Ureter (tissue), 1 donor: ENCODE measurements around the gene CBX6. TPM values are rescaled to one million over a fixed set of nuclear protein-coding genes. Genes with fewer than 3 reads are reported as not detected.
"Not testable (repeated sequence)": the region's sequence is repeated elsewhere in the genome, so short reads cannot be mapped to it uniquely, and the experiment has no call there.

Experiments used
- DNase-seq: peaks from one replicate; pipeline ENCODE4 v3.0.0-alpha.2; 2020; ENCODE audit warnings: low spot score
- total RNA-seq: library from RNA; stranded (reverse); gene quantifications from one replicate; pipeline ENCODE4 v1.2.4, GENCODE V29; 2023
- donor health status: DM: yes; HTN: yes; CAD: no.

The CBX6 gene
- total RNA-seq, result 93.8 TPM

DNA sequence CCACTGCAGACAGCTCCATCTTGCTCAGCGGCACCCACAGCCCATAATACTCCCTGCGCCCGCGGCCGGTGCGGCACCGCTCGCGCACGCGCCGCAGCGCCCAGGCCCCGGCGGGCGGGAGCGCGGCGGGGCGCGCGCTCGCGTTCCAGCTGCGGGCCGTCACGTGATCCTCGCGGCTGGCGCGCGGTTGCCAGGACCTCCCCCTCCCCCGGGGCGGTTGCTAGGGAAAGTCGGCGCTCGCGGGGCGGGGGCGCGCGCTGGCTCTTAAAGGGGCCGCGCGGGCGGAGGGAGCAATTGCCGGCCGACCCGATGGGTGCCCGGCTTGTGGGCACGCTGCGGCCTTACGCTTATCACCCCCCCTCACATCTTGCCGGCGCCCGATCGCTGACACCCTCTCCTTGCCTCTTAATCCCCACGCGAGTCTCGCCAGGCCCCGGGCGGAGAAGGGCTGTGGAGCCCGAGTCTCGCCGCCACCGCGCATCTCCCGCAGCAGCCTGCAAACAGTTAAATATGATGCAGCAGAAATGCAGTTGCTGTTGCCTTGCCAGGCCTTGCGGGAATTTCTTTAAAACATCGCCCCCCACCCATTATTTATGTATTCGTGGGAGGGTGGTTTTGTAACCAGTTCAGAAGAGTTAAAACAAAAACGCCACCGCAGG lies at the start of gene CBX6:
Gene CBX6 (minus strand): TSS at position 45 of the 659 bp plus-strand sequence. CDS start 26 bp downstream, at position 19.
- DNase-seq, result peak; percentile 96

DNA sequence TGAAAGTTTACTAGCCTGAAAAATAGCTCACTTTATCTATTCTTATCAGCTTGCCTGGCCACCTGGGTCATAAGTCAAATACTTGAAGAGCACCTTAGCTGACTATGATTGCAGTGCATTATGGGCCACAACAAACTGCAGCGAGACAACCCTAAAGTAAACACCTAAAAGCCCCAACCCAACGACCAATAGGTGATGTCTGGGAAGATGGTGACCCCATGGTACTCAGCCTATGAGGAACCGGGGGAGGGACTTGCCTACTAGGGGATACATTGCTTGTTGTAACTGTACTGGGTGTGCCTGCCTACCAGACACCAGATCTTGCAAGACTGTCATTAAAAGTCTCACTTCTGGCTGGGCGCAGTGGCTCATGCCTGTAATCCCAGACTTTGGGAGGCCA lies 49.8 kb upstream of the CBX6 start:
- DNase-seq, result no peak

DNA sequence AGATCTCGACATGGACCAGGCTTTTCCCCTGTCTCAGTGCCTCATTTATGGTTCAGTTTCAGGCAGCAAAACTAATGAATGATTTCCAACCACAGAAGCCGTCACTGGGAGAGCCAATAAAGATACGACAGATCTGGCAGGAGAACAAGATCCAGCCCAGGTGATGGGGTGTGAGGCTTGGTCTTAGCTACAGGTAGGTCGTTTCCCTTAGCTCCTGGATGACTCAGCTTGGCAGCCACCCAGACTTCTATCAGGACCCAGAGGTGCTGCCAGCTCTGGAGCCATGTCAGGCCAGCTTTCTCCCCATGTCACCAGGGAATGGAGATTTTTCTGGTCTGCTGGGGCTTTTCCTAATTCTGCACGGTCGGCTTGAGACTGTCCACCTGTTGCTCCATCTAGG lies 49.1 kb upstream of the CBX6 start:
- DNase-seq, result peak; percentile 85

DNA sequence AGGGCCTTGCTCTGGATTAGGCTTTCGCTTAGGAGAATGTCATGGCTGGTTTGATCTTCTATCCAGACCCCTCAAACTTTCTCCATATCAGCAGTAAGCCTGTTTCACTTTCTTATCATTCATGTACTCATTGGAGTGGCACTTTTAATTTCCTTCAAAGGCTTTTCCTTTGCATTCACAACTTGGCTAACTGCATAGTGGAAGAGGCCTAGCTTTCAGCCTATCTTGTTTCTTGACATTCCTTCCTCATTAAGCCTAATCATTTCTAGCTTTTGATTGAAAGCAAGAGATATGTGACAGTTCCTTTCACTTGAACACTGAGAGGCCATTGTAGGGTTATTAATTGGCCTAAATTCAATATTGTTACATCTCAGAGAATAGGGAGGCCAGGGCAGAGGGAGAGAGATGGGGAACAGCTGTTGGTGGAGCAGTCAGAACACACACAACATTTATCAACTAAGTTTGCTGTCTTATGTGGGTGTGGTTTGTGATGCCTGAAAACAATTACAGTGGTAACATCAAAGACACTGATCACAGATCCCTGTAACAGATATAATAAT lies 47.7 kb upstream of the CBX6 start:
- no peak for DNase-seq

DNA sequence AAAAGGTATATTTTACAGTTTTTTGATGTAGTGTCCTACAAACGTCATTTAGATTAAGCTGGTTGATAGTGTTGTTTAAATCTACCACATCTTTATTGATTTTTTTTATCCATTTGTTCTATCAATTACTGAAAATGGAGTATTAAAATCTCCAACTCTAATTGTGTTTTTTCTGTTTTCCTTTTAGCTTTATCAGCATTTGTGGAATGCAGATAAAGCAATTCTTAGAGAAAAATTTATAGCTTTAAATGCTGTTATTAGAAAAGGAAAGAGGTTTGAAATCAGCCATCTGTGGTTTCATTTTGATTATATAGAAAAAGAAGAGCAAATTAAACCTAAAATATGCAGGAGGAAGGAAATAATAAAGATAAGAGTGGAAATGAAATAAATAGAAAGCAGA lies 39.4 kb upstream of the CBX6 start:
- no peak for DNase-seq

DNA sequence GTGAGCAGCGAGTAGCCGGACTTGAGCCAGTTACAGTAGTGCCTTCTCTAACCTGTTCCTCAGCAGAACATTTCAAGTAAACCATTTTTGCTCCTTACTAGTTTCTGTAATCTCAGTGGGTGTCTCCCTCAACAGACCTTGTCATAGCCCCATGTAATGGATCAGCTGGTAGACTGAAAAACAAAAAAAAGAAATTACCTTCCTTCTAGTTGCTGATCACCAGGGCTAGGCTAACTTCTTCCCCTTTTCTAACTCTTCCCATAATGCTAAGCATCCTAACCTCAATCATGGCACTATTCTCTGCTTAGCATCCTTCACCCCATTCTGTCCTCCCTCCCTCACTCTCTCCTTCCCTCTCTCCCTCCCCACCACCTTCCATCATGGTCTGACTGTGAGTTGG lies 35.8 kb upstream of the CBX6 start:
- no peak for DNase-seq

DNA sequence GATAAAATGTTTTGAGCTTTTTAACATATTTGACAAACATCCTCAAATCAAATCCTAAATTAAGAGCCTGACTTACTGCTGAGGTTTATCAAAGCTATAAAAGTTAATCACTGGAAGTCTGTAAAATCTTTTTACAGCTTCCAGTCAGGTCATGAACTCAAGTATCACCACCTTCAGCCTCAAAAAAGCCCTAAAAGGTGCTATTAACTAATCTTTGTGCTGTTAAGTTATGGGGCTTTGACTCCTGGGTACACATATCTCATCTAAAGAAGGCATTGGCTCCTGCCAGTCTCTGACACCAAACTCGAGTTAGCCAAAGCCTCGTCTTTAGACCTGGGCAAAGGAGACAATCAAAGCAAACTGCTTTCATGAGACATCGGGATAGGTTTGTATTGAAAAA lies 34.0 kb upstream of the CBX6 start:
- no peak for DNase-seq

DNA sequence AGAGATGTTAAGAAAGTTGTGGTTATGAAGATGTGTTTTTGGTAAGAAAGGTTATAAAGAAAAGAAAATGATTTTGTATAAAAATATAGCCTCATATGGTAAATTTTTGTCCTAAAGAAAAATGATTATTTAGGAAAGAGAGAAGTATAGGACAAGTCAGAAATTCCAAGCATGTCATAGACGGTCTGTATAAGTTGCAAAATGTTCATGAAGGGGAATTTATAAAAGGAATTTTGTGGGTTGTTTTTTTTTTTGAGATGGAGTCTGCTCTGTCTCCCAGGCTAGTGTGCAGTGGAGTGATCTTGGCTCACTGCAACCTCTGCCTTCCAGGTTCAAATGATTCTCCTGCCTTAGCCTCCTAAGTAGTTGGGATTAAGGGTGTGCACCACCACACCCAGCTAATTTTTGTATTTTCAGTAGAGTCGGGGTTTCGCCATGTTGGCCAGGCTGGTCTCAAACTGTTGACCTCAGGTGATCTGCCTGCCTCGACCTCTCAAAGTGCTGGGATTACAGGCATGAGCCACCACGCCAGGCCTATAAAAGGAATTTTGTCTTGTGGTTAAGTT lies 32.1 kb upstream of the CBX6 start:
- not testable (repeated sequence) for DNase-seq

DNA sequence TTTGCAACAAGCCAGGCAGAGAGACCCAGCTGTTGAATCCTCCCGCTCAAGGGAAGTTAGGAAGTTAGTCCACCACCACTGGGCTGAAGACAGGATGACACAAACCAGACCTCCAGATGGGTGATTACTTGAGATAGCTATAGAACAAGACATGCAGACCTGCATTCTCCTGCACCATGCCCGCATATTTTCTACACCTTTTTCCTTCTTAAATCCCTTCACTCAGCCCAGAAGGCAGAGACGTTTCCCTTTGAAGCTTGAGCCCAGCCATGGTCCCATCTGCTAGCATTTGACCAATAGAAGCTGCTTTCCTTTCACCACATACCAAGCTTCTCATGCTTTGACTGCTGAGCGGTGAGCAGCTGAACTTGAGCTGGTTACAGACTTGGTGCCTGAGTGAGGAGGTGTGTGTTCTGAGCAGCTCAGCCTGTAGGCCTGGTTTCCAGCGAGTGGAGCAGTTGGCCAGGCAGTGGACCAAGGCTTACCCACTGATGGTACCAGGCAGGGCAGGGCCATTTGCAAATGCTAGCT lies 29.2 kb upstream of the CBX6 start:
- no peak for DNase-seq

DNA sequence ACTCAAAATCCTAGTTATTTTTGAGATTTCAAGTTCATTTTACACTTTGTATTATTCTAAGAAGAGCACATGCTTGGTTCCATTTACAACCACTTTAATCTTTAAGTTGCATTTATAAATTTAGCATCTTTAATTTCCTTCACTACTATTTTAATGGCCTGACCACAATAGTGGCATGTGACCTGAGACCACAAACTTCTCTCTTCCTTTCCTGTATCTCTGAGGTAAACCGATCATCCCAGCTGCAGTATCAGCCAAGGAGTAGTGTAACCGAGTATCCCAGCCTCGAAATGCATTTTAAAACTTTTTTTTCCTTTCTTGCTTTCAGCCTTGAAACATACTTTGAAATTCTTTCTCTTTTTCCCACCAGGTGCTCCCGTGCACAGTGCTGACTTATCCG lies 28.7 kb upstream of the CBX6 start:
- no peak for DNase-seq

DNA sequence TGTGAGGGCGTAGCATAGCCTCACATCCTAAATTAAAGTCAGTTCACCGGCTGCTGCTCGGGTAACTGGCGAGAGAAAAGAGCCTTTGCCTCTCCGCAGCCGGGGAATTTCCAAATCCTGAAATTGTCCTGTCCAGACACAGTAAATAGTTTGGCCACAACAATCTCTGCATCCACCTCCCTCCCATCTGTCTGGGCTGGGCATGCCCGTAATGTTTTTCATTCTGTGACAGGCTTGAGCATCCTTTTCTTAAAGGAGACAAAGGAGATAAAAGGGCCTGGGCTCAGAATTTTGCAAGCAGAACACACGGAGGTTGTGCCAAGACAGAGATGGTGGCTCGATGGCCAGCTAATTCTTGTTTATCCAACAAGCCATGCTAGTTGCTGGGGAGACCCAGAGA lies 19.2 kb upstream of the CBX6 start:
- DNase-seq, result no peak

DNA sequence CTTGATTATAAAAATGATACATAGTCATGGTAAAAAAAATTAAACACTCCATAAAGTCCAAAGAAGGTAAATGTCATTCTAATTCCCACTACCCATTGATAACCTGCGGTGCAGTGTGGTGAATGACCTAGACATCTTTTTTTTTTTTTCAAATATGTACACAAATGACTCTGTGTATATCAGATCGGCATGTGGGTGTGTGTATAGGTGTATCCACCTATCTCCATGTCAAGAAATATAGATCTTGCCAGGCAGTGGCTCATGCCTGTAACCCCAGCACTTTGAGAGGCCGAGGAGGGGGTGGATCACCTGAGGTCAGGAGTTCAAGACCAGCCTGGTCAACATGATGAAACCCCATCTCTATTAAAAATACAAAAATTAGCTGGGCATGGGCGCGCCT lies 18.4 kb upstream of the CBX6 start:
- DNase-seq, result no peak

DNA sequence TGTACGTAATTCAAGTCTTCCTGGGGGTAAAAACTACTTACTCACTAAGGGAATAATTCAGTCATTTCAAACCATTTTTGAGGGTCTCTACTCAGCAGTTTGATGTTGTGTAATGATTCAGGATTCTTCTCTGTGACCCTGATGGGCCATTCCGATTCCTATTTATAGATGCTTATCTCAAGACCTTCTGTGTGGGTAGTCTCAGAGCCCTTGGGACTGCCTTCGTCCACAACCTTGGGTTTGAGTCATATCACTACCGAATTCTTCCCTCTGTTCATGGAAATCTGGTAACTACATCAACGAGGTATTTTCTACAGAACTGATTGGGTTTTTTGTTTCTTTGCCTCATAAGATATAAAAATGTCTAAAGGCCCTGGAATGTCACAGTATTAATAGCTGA lies 14.3 kb upstream of the CBX6 start:
- DNase-seq, result no peak

DNA sequence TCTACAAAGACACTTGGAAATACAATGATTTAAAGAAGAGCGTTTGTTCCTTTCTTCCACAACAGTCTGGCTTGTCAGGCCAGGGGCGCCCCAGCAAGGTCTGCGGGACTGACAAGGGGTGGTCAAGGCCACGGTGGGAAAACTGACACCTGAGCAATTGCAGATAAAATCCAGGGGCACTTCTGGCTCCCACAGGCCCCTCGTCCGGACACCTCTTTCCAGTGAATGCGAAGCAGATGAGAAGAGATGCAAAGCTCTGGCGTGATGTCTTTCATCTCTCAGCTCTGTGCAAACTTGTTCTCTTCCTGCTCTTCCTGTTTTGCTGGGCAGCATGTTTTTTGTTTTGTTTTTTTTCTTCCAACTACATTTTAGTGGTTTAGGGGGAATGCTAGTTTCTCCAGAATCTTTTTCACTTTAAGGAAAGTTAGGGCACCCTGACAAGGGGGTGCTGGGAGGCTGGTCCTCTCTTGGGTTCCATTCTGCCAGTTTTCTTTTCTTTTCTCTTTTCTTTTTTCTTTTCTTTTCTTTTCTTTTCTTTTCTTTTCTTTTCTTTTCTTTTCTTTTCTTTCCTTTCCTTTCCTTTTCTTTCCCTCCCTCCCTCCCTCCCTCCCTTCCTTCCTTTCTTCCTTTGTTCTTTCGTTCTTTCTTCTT lies 11.1 kb upstream of the CBX6 start:
- DNase-seq, result no peak

DNA sequence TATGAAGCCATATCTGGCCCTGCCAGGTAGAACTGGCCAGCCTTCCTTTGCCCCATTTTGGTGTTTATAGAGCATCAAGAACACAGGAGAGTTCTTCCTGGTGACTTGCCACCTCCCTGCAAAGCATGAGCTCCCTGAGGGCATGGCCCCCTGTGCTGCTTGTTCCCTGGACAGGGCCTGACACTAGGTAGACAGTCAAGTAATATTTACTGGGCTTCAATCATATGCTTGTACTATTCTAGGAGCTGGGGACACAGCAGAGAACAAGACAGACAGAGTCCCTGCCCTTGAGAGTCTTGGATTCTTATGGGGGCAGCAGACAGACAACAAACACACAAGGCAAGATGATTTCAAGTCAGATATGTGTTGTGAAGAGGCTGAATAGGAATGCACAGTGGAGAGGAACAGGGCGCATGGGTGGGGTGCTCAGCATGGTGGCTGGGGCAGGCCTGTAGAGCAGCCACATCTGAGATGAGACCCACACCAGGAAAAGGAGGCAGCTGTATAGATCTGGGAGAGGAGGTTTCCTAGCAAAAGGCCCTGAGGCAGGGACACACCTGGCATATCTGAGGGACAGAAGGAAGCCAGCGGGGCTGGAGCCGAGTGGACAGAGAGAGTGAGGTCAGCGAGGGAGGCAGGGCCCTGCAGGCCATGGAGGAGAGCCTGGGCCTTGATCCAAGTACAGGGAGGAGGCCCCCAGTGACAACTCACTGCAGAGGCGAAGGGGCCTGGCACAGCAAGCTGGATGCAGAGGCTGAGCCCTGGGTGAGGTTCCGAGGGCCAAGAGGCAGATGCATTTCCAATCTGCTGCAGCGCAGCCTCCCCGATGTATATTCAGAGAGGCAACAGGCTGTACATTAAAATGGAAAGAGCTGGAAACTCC lies 10.2 kb upstream of the CBX6 start:
- no peak for DNase-seq

DNA sequence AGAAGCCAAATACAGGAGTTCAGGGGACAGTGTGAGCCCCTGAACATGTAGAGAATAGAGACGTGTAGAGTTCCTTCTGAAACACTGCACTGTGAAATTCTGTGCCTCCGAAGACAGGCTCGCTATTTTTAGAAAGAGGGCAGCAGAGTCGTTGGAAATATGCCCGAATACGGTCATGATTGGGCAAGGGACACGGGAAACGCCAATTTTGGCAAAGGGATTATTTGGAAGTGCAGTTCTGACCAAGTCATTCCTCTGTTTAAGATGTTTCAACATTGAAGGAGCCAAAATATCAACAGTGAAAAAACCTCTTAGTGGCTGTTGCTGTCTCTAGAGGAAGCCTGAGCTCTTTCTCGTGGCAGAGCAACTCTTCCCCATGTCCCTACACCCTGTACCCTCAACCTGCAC lies 9.5 kb upstream of the CBX6 start:
- DNase-seq, result peak; percentile 87

DNA sequence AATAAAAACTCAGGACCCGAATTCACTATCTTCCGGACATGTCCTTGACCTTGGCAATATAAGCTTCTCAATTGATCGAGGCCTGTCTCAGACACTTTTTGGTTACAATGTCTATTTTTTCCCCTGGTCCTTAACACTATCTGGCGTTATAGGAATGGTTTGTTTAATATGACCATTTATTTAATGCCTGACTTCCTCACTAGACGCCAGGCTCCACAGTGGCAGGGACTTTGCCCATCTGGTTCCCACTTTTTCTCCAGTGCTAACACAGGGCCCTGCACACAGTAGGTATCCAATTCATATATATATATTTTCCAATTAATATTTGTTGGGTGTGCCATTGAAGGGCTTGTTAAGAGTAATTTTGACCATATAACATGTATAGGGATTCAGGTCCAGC lies 7.9 kb upstream of the CBX6 start:
- no peak for DNase-seq

DNA sequence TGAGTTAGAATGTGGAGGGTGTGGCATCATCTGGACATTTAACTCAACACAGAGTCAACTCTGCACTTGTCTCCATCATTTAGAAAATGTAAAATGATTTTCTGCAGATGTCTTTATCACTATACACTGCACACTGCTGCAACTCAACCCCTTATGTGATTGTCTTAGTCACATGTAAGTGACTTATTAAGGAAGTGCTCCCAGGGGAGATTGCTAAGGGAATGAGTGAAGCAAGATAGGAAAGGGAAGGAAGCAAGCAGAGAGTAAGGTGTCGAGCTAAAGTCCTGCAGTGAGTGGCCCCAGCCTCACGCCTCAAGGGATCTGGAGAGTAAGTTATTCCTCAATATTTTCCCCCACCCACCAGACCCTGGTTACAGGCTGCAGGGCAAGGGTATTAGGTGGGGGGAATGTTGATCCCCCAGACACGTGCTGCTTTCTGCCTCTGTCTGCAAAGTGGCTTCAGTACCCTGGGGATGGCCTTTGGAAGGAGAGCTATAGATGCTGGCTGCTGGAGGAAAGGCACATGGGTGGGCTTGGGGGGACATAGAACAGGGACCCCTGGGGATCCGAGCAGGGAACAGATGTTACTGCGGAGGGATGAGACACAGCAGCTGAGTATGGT lies 7.2 kb upstream of the CBX6 start:
- DNase-seq, result no peak

DNA sequence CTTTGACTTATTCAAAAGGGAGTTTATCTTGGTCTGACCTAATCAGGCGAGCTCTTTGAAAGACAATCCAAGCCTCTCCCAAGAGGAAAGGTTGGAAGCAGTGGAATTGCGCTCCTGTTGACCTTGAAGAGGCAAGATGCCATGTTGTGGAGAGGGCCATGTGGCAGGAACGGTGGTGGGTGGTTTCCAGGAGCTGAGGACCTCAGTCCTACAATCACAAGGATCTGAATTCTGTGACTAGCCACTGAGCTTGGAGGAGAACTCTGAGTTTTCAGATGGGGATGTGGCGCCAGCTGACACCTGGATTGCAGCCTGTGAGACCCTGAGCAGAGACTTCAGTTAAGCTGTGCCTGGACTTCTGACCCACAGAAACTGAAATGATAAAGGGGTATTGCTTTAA lies 6.0 kb upstream of the CBX6 start:
- no peak for DNase-seq

DNA sequence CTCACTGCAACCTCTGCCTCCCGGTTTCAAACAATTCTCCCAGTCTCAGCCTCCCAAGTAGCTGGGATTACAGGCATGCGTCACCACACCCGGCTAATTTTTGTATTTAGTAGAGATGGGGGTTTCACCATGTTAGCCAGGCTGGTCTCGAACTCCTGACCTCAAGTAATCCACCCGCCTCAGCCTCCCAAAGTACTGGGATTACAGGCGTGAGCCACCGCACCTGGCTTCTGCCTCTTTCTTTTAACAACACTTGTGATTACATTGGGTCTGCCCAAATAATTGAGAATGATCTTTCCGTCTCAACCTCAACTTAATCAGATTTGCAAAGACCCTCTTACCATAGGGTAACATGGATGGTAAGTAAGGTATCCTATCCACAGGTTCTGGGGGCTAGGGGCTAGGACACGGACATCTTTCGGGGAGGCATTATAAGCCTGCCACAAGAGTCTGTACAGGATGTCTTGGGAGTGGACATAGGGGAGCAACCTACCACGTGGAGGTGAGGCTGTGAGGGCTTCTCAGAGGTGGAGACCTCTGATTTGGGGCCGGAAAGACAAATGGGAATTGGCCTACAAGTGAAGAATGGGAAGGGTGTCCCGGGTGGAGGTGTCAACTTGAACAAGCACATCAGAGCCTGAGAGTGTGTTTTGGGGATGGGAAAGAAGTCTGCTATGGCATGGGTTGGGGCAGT lies 2.7 kb upstream of the CBX6 start:
- DNase-seq, result peak; percentile 32
